Hindlimb muscle (tissue), 1 donor: Measurements from ENCODE around the gene ATXN7L3B. TPM values are rescaled to one million over a fixed set of nuclear protein-coding genes. Genes with fewer than 3 reads are reported as not detected.
"Not testable (repeated sequence)": the region's sequence is repeated elsewhere in the genome, so short reads cannot be mapped to it uniquely, and the experiment has no call there.

ENCODE experiments used
- DNase-seq: peaks from one replicate; pipeline ENCODE4 v3.0.0-alpha.2; 2013
- polyA plus RNA-seq: library from polyadenylated mRNA; unstranded; fragments of 120-200 nt; gene quantifications from one replicate; pipeline ENCODE4 v1.2.1, GENCODE V29; 2013; ENCODE audit not compliant: insufficient read length

The ATXN7L3B gene
- polyA plus RNA-seq: 44.9 TPM

DNA sequence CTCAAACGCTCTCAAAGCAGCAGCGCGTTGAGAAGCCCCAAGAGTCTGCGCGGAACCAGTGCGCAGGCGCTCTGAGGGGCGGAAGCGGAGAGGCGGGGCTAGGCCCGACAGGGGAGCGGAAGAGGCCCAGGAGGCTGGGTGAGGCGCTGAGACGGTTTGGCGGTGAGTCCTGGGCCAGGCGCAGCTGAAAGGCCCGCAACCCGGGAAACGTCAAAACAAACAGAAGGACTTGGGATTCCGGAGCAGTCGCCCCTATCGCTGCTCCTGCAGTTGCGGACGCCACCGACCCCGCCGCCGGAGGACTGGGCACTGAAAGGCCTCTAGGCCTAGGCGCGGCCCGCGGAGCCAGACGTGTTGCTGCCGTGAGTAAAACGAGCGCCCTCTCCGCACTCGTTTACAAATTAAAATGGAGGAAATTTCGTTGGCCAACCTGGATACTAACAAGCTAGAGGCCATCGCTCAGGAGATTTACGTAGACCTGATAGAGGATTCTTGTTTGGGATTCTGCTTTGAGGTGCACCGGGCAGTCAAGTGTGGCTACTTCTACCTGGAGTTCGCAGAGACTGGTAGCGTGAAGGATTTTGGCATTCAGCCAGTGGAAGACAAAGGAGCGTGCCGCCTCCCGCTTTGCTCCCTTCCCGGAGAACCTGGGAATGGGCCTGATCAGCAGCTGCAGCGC lies at the start of gene ATXN7L3B:
TSS of gene ATXN7L3B (plus strand) at position 129 of the 679 bp plus-strand sequence. CDS start at position 407, 278 bp downstream.
- DNase-seq: peak; percentile 95

DNA sequence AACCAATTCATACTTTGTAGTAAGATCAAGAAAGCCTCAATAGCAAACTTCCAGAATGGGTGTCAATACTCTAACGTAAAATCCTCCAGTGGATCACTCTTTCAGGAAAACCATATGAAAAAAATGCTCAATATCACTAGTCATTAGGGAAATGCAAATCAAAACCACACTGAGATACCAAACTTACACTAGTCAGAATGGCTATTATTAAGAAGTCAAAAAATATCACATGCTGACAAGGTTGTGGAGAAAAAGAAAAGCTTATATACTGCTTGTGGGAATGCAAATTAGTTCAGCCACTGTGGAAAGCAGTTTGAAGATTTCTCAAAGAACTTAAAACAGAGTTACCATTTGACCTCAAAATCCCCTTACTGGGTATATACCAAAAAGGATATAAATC lies 49.5 kb upstream of the ATXN7L3B start:
- no peak for DNase-seq

- no peak for DNase-seq
These were observed 48.1 kb upstream of the ATXN7L3B start for GRCh38 chr12:74489543-74489942.

DNA sequence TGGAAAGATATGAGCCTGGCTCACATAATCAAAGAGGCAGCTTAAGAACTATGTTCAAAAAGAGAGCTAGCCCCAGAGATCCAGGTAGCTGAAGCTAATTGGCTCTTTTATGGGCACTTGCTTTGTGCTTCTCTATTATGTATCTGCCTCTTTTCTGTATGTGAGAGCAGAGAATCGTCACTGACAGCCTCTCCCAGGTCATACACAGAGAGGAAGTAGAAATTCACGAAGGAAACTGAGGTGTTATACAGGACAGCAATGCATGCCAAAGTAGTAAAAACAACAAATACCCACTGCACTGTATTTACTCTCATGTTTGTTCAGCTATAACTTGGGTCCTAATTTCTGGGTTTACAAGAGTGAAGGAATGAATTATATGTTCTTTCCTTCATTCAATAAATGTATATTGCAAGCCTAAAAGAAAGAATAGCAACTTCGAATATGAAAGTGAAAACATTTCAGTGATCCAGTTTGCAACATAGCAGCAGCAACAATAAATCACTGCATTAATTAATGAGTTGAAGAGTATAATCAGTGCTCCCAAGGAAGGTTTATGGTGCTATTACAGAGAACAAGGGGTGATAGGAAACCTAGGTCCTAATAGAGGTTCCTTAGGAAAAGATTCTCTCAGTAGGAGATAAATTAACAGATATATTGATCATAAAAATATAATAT lies 47.1 kb upstream of the ATXN7L3B start:
- no peak for DNase-seq

DNA sequence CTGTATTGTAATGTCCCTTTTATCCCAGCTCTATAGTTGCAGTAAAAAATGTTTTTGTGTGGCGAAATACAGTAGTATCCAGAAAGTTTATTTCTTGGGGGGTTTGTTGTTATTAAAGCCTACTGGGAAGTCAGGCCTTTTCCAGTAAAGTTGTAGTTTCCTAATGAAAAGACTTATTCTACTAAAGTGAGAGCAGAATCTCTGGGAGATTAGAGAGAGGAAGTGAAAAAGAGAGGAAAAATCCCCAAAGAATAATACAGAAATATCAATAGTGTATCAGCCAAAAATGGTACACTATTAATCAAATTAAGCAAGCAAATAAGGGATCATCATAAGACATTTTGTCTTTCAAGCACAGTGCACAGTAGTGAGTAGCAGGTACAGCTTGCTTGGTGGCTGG lies 46.3 kb upstream of the ATXN7L3B start:
- DNase-seq: no peak

DNA sequence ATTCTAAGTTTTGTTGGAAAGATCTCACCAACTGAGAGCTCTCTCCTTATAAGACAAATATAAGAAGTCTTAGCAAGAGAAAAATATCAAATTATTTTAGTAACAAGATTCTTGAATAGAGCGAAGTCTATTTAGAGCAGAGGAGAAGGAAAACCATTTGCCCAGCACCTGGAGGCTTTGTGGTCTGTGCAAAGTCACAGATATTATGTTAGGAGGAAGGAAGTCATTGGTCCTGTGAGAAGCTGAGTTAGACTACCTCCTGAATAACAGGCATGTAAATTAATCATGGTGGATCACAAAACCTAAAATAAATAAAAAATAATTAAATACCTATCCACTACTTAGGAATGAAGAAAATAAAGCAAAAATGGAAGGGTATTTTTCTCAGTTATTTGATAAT lies 38.4 kb upstream of the ATXN7L3B start:
- no peak for DNase-seq

- not testable (repeated sequence) for DNase-seq
These were observed 28.6 kb upstream of the ATXN7L3B start for GRCh38 chr12:74508873-74509657.

DNA sequence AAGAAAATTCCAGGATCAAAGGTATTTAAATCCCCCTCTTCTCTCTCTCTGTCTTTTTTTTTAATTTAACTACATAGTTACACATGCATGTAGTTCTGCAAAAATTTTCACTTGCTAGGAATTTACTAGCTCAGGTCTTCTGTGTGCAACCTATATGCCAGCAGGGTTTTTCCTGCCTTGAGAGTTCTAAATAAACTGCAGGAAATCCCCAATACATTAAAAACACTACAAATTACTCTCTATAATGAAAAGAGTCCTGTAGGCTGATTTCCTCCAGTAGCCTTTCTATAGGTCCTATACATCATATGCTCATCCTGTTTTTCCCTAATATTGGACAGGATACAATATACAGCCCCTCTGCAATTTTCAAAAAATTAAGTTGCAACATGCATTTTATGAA lies 27.7 kb upstream of the ATXN7L3B start:
- no peak for DNase-seq

DNA sequence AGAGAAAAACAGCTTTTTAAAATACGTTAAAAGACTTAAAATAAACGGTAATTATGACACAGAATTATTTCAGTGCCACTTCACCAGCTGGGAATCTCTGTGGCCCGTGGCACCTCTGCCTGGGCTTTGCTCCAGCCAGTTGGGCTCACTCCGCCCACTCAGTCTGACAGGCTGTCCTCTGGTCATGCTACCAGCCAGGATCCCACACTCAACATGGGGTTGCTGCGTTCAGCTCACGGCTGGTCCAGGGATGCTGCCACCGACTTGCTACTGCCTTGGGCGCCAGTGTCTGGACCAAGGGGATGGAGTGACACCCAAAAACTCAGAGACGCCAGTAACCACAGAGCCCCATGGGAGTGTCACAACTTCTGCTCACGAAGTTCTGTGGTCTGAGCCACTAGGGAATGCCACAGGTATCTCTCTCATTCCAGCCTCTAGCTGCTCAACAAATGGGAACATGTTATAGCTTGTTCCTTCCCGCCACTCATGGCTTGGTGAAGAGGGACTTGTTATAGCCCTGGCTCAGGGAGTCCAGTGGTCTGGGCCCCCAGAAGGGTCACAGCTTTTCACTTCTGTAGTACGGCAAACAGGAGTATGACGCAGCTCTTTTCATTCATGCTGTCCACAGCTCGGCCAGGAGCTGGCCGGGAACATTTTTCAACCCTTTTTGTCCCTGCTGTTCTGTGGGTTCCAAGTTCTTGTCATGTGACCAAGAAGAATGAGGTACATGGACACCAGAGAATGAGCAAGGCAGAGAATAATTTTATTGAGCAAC lies 23.4 kb upstream of the ATXN7L3B start:
- DNase-seq: no peak

DNA sequence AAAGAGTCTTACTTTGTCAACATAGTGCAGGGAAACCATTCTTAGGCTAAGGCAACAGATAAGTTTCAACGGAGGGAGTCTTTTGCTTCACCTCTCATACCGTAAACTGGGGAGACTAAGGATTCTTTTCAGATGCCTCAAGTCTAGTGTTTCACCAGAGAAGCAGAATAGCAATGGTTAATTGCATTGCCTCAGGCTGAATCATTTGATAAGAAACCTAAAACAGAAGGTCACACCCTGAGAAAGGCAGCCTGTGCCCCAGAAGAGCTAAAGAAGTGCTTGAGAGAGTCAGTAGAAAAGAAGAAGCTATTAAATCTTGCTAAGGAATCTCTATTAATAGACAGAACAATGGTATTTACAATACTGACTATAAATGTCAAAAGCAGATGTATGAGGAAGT lies 21.8 kb upstream of the ATXN7L3B start:
- DNase-seq: no peak

DNA sequence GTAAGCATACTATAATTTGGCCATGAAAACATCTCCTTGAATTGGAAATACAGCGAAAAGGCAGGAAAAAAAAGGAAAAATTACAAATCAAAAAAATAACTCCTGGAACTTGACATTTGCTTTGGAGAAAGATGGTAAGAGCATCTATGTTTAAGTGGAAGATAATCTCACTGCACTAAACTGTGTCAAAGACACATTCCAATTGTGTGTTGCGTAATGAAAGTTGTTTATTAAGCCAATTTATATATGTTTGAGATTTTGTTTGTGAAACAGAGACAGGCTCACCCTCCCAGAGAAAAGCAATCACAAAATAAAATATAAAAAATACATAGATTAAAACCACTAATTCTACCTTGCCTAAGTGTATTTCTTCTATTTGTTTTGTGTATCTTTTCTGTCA lies 11.1 kb upstream of the ATXN7L3B start:
- DNase-seq: no peak

DNA sequence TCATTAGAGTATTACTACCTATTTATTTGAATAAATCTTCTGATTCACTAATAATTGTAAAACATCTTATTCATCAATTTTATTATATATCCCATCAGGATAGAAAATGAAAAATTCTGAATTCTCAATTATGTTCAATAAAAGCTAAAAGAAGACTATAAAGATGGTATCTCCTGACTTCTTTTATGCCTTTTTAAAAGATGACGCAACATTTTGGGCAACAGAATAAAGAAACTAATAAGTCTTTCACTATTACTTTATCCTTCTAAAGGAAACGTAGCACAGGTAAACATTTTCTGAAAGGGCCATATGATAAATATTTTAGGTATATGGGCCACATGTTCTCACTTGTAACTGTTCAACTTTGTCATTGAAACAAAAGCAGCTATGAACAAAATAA lies 10.1 kb upstream of the ATXN7L3B start:
- no peak for DNase-seq

- no peak for DNase-seq
These were observed 7.0 kb upstream of the ATXN7L3B start for GRCh38 chr12:74530676-74531075.

GRCh38 chr12:74535536-74535935 lies 2.1 kb upstream of the ATXN7L3B start:
- DNase-seq: no peak

DNA sequence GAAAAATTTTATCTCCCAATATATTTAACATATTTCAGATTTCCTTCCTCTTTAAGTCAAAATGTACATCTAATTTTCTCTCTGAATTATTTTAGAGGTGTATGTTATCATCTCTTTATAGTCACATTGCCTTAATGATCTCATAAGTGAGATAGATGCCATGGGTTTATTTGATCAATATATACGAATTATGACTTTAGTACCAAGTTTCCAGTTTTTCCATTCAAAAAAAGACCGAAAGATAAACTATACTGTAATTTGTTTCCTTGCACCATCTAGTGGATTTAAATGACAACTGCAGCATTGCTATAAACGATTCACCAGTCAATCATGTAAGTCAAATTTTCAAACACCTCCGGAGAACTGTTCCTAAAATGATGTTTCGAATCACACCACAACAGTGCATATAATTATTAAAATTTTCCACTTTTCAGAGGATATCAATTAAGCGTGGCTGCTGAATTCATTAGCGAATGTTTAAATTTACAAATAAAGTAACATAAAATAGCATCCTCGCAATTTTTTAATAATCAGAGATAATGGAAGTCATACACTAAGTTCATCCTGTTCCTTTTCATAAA lies 419 bp upstream of the ATXN7L3B start:
- no peak for DNase-seq

- peak; percentile 12 for DNase-seq
These were observed 1.0 kb downstream of the ATXN7L3B start for GRCh38 chr12:74538491-74539258.

- no peak for DNase-seq
These were observed 1.6 kb downstream of the ATXN7L3B start for GRCh38 chr12:74539261-74539660.

DNA sequence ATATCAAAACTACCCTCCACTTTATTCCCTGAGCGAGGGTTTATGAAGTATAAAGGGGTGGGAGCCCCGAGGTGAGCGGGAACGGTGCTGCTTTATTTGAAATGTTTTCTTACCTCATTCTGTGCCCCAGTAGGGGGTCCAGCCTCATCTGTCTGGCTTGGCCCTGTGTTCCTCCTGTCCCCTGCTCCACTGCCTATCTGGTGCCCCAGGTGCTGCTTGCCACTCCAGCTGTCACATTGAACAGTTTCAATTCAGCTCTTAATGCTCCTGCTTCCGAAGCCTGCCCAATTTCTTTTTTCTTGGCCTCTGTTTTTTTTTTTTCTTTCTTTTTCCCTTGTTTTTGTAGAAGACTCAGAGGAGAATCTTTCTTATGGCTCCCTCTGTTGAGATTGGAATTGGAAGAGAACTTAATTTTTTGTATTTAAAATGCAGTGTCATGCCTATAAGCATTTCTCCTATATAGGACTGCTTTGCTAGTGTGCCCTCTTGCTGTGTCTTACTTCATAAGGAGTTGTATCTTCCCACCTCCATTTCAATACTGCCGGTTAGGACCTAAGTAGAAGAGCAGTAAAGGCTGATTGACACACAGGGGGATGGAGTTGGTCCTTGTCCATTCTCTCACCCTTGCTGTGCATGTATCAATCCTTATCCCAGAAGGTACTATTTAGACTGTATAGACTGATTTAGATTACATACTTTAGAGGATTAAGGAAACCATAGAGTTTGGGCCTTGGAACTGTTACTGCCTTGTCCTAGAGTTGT lies 2.3 kb downstream of the ATXN7L3B start:
- DNase-seq: no peak

GRCh38 chr12:74541074-74541473 lies 3.4 kb downstream of the ATXN7L3B start:
- no peak for DNase-seq

- DNase-seq: no peak
These were observed 9.6 kb downstream of the ATXN7L3B start for GRCh38 chr12:74547249-74547648.

GRCh38 chr12:74551291-74551690 lies 13.7 kb downstream of the ATXN7L3B start:
- no peak for DNase-seq
